NB4 (cell line): Measurements from ENCODE around the gene EFNB3.

Source experiments
- POLR2A ChIP-seq: IDR thresholded peaks from 2 replicates; pipeline ENCODE4 v1.6.1; 2011; ENCODE audit warnings: mild to moderate bottlenecking; ENCODE audit not compliant: insufficient read length; ENCODE audit errors: extremely low read depth
- TF ChIP-seq, protein P1 (sequence below): IDR thresholded peaks from one replicate; pipeline ENCODE4 v1.5.1; 2012; ENCODE audit warnings: low read depth, low read length
- TF ChIP-seq, protein P2 (sequence below): IDR thresholded peaks from 2 replicates; pipeline ENCODE4 v1.6.1; 2011; ENCODE audit warnings: low read depth, low read length

DNA sequence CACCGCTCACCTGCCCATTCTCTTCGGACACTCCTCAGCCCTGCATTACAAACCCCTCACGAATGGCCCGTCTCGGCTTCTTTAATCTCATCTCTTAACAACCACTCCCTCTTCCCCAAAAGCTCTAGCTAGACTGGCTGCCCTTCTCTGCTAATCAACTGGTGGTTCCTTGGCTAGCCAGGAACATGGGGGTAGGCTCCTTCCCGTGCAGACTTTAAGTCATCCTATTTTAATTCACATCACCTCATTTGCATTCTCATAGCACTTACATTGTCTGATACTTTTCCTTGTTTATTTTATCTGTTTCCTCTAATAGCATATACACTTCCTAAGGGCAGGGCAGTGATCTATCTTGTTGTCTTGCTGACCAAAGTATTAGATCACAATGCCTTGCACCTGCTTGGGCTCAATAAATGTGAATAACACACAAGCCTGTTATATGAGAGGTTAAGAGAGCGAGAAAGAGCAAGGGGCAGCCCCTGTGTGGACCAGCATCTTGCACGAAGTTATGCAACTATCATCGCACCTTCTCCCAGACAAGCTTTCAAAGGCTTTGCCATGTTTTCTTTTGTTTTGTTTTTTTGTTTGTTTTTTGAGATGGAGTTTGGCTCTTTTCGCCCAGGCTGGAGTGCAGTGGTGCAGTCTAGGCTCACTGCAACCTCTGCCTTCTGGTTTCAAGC, 27.5 kb upstream of the EFNB3 start:
- TF ChIP-seq, protein P1, sequence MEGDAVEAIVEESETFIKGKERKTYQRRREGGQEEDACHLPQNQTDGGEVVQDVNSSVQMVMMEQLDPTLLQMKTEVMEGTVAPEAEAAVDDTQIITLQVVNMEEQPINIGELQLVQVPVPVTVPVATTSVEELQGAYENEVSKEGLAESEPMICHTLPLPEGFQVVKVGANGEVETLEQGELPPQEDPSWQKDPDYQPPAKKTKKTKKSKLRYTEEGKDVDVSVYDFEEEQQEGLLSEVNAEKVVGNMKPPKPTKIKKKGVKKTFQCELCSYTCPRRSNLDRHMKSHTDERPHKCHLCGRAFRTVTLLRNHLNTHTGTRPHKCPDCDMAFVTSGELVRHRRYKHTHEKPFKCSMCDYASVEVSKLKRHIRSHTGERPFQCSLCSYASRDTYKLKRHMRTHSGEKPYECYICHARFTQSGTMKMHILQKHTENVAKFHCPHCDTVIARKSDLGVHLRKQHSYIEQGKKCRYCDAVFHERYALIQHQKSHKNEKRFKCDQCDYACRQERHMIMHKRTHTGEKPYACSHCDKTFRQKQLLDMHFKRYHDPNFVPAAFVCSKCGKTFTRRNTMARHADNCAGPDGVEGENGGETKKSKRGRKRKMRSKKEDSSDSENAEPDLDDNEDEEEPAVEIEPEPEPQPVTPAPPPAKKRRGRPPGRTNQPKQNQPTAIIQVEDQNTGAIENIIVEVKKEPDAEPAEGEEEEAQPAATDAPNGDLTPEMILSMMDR = no peak
- TF ChIP-seq POLR2A = no peak
- TF ChIP-seq, protein P2, sequence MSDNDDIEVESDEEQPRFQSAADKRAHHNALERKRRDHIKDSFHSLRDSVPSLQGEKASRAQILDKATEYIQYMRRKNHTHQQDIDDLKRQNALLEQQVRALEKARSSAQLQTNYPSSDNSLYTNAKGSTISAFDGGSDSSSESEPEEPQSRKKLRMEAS = no peak
